H1 (cell line): ENCODE results near the gene L3MBTL4. TPM values are rescaled to one million over a fixed set of nuclear protein-coding genes. Genes with fewer than 3 reads are reported as not detected.
A peak's percentile ranks its signal among the peaks of the same experiment; 100 is the strongest.

ENCODE experiments used
- CTCF ChIA-PET: fragments of 300-600 bp; sonication (Branson Sonifier 250); formaldehyde crosslinking; loops from one replicate; lab custom pipeline; 2021; ENCODE audit not compliant: partially characterized antibody; lab: Charles Lee
- POLR2A ChIA-PET: fragments of 300-600 bp; sonication (Branson Sonifier 250); formaldehyde crosslinking; loops from one replicate; lab custom pipeline; 2021; ENCODE audit warnings: inconsistent platforms; ENCODE audit not compliant: partially characterized antibody; lab: Charles Lee
- DNase-seq, 2 experiments: peaks; one replicate each; pipeline versions ENCODE4 v3.0.0 to v3.0.0-alpha.2; 2010 to 2022; ENCODE audit warnings: low spot score in 2 of 2, low read depth in 1 of 2, mixed read lengths in 1 of 2
- FAIRE-seq: peaks from 2 replicates; lab custom pipeline; 2011; peaks lifted over from hg19 to GRCh38; lab: Jason Lieb, UNC
- H2AFZ ChIP-seq: 2 replicates; pipeline ENCODE4 v1.8.1; 2012; ENCODE audit warnings: low read length, inconsistent platforms
- H2AK5ac ChIP-seq: 2 replicates; pipeline ENCODE4 v1.6.1; 2013; ENCODE audit warnings: low read depth, low read length
- H2BK120ac ChIP-seq: replicated peaks from 2 replicates; pipeline ENCODE3; 2013; ENCODE audit warnings: low read depth, low read length, inconsistent platforms
- H2BK12ac ChIP-seq: 2 replicates; pipeline ENCODE4 v1.6.1; 2013; ENCODE audit warnings: low read depth, low read length
- H2BK15ac ChIP-seq: 2 replicates; pipeline ENCODE4 v1.6.1; 2013; ENCODE audit warnings: low read length
- H2BK20ac ChIP-seq: 2 replicates; pipeline ENCODE4 v1.6.1; 2013; ENCODE audit warnings: low read length
- H2BK5ac ChIP-seq: 2 replicates; pipeline ENCODE4 v1.6.1; 2013; ENCODE audit warnings: low read depth, low read length
- H3K14ac ChIP-seq: 2 replicates; pipeline ENCODE4 v1.6.1; 2013; ENCODE audit warnings: inconsistent platforms; ENCODE audit not compliant: insufficient read length
- H3K18ac ChIP-seq: 2 replicates; pipeline ENCODE4 v1.6.1; 2013; ENCODE audit warnings: low read length; ENCODE audit errors: extremely low read depth
- H3K23ac ChIP-seq: 2 replicates; pipeline ENCODE4 v1.6.1; 2013; ENCODE audit warnings: inconsistent platforms; ENCODE audit not compliant: insufficient read length
- H3K23me2 ChIP-seq: 2 replicates; pipeline ENCODE4 v1.6.1; 2013; ENCODE audit warnings: low read depth, low read length
- H3K27ac ChIP-seq: 2 replicates; pipeline ENCODE4 v1.6.1; 2011; ENCODE audit warnings: low read depth, low read length, inconsistent platforms
- H3K27me3 ChIP-seq, 4 experiments: replicated peaks in 1 of 4; 1 replicate in 1 of 4; 2 replicates in 3 of 4; pipeline versions ENCODE4 v1.6.1 to v1.8.1; 2011 to 2013; ENCODE audit warnings: low read length in 3 of 4, mild to moderate bottlenecking in 3 of 4, inconsistent platforms in 2 of 4, mixed read lengths in 2 of 4, moderate library complexity in 1 of 4; ENCODE audit not compliant: control insufficient read depth in 3 of 4, insufficient read depth in 3 of 4; ENCODE audit errors: extremely low read depth in 1 of 4
- H3K36me3 ChIP-seq, 4 experiments: 2 replicates each; pipeline versions ENCODE4 v1.6.1 to v1.8.1; 2011 to 2013; ENCODE audit warnings: mild to moderate bottlenecking in 4 of 4, low read length in 3 of 4, moderate library complexity in 2 of 4, control low read depth in 1 of 4, inconsistent platforms in 1 of 4; ENCODE audit not compliant: insufficient read depth in 4 of 4, control insufficient read depth in 2 of 4
- H3K4ac ChIP-seq: replicated peaks from 2 replicates; pipeline ENCODE3; 2013; ENCODE audit warnings: low read length, low read depth, mixed read lengths, inconsistent platforms; ENCODE audit not compliant: insufficient read length
- H3K4me1 ChIP-seq, 4 experiments: replicated peaks in 1 of 4; 1 replicate in 1 of 4; 2 replicates in 3 of 4; pipeline versions ENCODE4 v1.6.1 to v1.8.1; 2011 to 2013; ENCODE audit warnings: low read length in 3 of 4, inconsistent platforms in 2 of 4, mixed read lengths in 1 of 4; ENCODE audit not compliant: insufficient read depth in 4 of 4, control insufficient read depth in 3 of 4
- H3K4me2 ChIP-seq, 2 experiments: 2 replicates each; pipeline versions ENCODE4 v1.6.1 to v1.8.1; 2011 to 2013; ENCODE audit warnings: low read depth in 2 of 2, low read length in 2 of 2, control low read depth in 1 of 2, inconsistent platforms in 1 of 2, mild to moderate bottlenecking in 1 of 2; ENCODE audit not compliant: insufficient read depth in 1 of 2
- H3K4me3 ChIP-seq, 4 experiments: fragments of 200-600, 300-600 bp in 1 of 4; sonication (generic), shearing (Covaris generic), sonication (Bioruptor Twin) in 1 of 4; 2 replicates each; pipeline versions ENCODE4 v1.5.1 to v1.8.1; 2011 to 2016; ENCODE audit warnings: low read length in 4 of 4, low read depth in 3 of 4, control low read depth in 2 of 4, inconsistent platforms in 2 of 4, mild to moderate bottlenecking in 2 of 4, mixed read lengths in 1 of 4, moderate library complexity in 1 of 4; ENCODE audit not compliant: insufficient read depth in 2 of 4; ENCODE audit errors: extremely low read depth in 1 of 4
- H3K56ac ChIP-seq: replicated peaks from 2 replicates; pipeline ENCODE3; 2013; ENCODE audit warnings: low read depth, mild to moderate bottlenecking, mixed read lengths, low read length, inconsistent platforms; ENCODE audit not compliant: insufficient read length
- H3K79me1 ChIP-seq: 2 replicates; pipeline ENCODE4 v1.6.1; 2013; ENCODE audit warnings: low read depth, low read length, control low read depth
- H3K79me2 ChIP-seq, 2 experiments: 2 replicates each; pipeline versions ENCODE4 v1.6.1 to v1.8.1; 2012 to 2013; ENCODE audit warnings: low read length in 2 of 2, mild to moderate bottlenecking in 2 of 2, inconsistent platforms in 1 of 2; ENCODE audit not compliant: insufficient read depth in 2 of 2, control insufficient read depth in 1 of 2
- H3K9ac ChIP-seq, 4 experiments: replicated peaks in 1 of 4; 1 replicate in 1 of 4; 2 replicates in 3 of 4; pipeline versions ENCODE4 v1.6.1 to v1.8.1; 2011 to 2013; ENCODE audit warnings: low read depth in 3 of 4, low read length in 3 of 4, control low read depth in 2 of 4, mild to moderate bottlenecking in 2 of 4, moderate library complexity in 2 of 4, inconsistent platforms in 1 of 4; ENCODE audit errors: extremely low read depth in 1 of 4
- H3K9me3 ChIP-seq, 2 experiments: 2 replicates each; pipeline versions ENCODE4 v1.6.1 to v1.8.1; 2012 to 2013; ENCODE audit warnings: mild to moderate bottlenecking in 2 of 2, moderate library complexity in 2 of 2, control low read depth in 1 of 2, inconsistent platforms in 1 of 2, low read depth in 1 of 2, low read length in 1 of 2, mixed read lengths in 1 of 2; ENCODE audit not compliant: insufficient read depth in 2 of 2
- H4K20me1 ChIP-seq, 2 experiments: replicated peaks in 1 of 2; 2 replicates each; pipeline versions ENCODE3 to v1.8.1; 2011 to 2013; ENCODE audit warnings: inconsistent platforms in 2 of 2, low read length in 2 of 2, mild to moderate bottlenecking in 1 of 2; ENCODE audit not compliant: insufficient read depth in 2 of 2, control insufficient read depth in 1 of 2
- H4K5ac ChIP-seq: 2 replicates; pipeline ENCODE4 v1.6.1; 2013; ENCODE audit warnings: low read length, low read depth, mixed read lengths, inconsistent platforms; ENCODE audit not compliant: insufficient read length
- H4K8ac ChIP-seq: 2 replicates; pipeline ENCODE4 v1.8.0; 2013; ENCODE audit warnings: mild to moderate bottlenecking, moderate library complexity, low read length, inconsistent platforms; ENCODE audit not compliant: insufficient read depth; ENCODE audit errors: extremely low read depth
- H4K91ac ChIP-seq: replicated peaks from 2 replicates; pipeline ENCODE3; 2013; ENCODE audit warnings: low read length, mixed read lengths, inconsistent platforms; ENCODE audit not compliant: insufficient read length
- CREB1 ChIP-seq: IDR thresholded peaks from 2 replicates; pipeline ENCODE4 v1.6.1; 2012; ENCODE audit warnings: inconsistent platforms
- GTF2F1 ChIP-seq: IDR thresholded peaks from 2 replicates; pipeline ENCODE4 v1.6.1; 2012; ENCODE audit warnings: low read depth, low read length, improper control_type of control experiment, borderline replicate concordance
- HDAC2 ChIP-seq, 2 experiments: fragments of 300-600 bp in 1 of 2; sonication (generic) in 1 of 2; IDR thresholded peaks; 2 replicates each; pipeline ENCODE4 v1.6.1; 2011 to 2012; ENCODE audit warnings: low read depth in 2 of 2, low read length in 2 of 2, mild to moderate bottlenecking in 2 of 2, moderate library complexity in 2 of 2, borderline replicate concordance in 1 of 2, inconsistent platforms in 1 of 2
- KDM4A ChIP-seq: IDR thresholded peaks from one replicate; pipeline ENCODE4 v1.7.1; 2012; ENCODE audit warnings: low read depth, mild to moderate bottlenecking, moderate library complexity, low read length, inconsistent platforms; ENCODE audit not compliant: severe bottlenecking
- NANOG ChIP-seq: IDR thresholded peaks from 2 replicates; pipeline ENCODE4 v1.6.1; 2011; ENCODE audit warnings: low read length, low read depth, mild to moderate bottlenecking, inconsistent platforms; ENCODE audit not compliant: insufficient read depth, poor library complexity, severe bottlenecking
- RBBP5 ChIP-seq: IDR thresholded peaks from 2 replicates; pipeline ENCODE4 v1.7.1; 2012; ENCODE audit warnings: low read depth, mild to moderate bottlenecking, inconsistent platforms, low read length, moderate library complexity, borderline replicate concordance
- RXRA ChIP-seq: IDR thresholded peaks from 2 replicates; pipeline ENCODE4 v1.6.1; 2011; ENCODE audit warnings: low read depth, mild to moderate bottlenecking, low read length, moderate library complexity; ENCODE audit not compliant: insufficient read depth
- WGBS, 2 experiments: shearing (Covaris generic) in 1 of 2; methylation state at CpG; one replicate each; pipeline versions ENCODE4 v1.1.6 to v1.1.7; 2013 to 2015; ENCODE audit warnings: low lambda C conversion rate in 2 of 2, mixed read lengths in 2 of 2, inconsistent platforms in 1 of 2, low coverage in 1 of 2, missing lambda C conversion rate in 1 of 2; ENCODE audit not compliant: insufficient replicate concordance in 2 of 2, insufficient coverage in 1 of 2, insufficient read length in 1 of 2; ENCODE audit errors: extremely low coverage in 1 of 2, missing lambda C conversion rate in 1 of 2; 5-methylcytosine and 5-hydroxymethylcytosine counted together
- polyA plus RNA-seq, 7 experiments: library from polyadenylated mRNA; depleted of rRNA in 3 of 7; stranded (reverse) in 5 of 7; unstranded in 2 of 7; fragments of >200 nt in 5 of 7; fragments of 200-250 nt in 2 of 7; gene quantifications; 1 replicate in 5 of 7; 2 replicates in 1 of 7; 4 replicates in 1 of 7; pipeline versions ENCODE4 v1.2.1 to v1.2.3, GENCODE V29; 2011 to 2013; ENCODE audit warnings: missing spikeins in 2 of 7, mixed read lengths in 2 of 7
- total RNA-seq: library from RNA; stranded (reverse); fragmentation: NEBNext Ultra II Directional; extraction: Animal tissue kit (Norgen Biotek cat#: 25700); gene quantifications from 2 replicates; pipeline ENCODE4 v1.2.1, GENCODE V29; 2021

Gene L3MBTL4
- total and polyA plus RNA-seq, 2 of the 8 experiments (the other 6 are each of a cell fraction or from before 2014, with no cell fraction given): 1.0 to 2.1 TPM

- Histone ChIP-seq H2AFZ (no peak overlapping the region), H2BK15ac (no peak overlapping the region), H3K79me1 (no peaks in the 10 kb centered on the region), H4K8ac (no peak overlapping the region), H3K27me3 (no peaks in the 10 kb centered on the region), H3K4me3 (no peak overlapping the region), H2BK5ac (no peak overlapping the region), H3K27ac (no peak overlapping the region), H2BK120ac (no peak overlapping the region), H3K4ac (no peak overlapping the region), H3K9ac (no peak overlapping the region), H3K79me2 (no peaks in the 10 kb centered on the region), H4K20me1 (no peaks in the 10 kb centered on the region), H3K23ac (no peak overlapping the region), H4K91ac (no peak overlapping the region), H3K36me3 (no peaks in the 10 kb centered on the region)
- peak; percentile 60 for FAIRE-seq
- TF ChIP-seq RXRA: no peak
- TF ChIP-seq NANOG: no peak
- TF ChIP-seq HDAC2 (IDR thresholded peaks at IDR 0.05; ENCODE audit: borderline replicate concordance in 1 of 2, low read depth in 2 of 2, low read length in 2 of 2): no peak
- TF ChIP-seq CREB1: no peak
- no peak for TF ChIP-seq KDM4A
- TF ChIP-seq RBBP5: no peak
- TF ChIP-seq GTF2F1: no peak
- TF ChIP-seq, all 59 proteins: peak for 0
- no peak for DNase-seq
- no peak overlapping the region for H3K4me2 ChIP-seq
- no peak overlapping the region for H2AK5ac ChIP-seq
- no peak overlapping the region for H4K5ac ChIP-seq
- no peaks in the 10 kb centered on the region; a peak in 1 of 4 replicates for H3K9me3 ChIP-seq
- H3K4me1 ChIP-seq: no peaks in the 10 kb centered on the region
- H2BK12ac ChIP-seq: no peak overlapping the region
- H3K18ac ChIP-seq: no peak overlapping the region
- no peak overlapping the region for H3K56ac ChIP-seq
- CTCF ChIA-PET: interaction anchor here (0.6 to 1.0 kb wide), 2 partner anchors 123 to 190 kb away, joined by 3 read pairs; no protein-coding TSS in a partner anchor
- no peaks in the 10 kb centered on the region for H3K23me2 ChIP-seq
- POLR2A ChIA-PET: no interaction called here
- H2BK20ac ChIP-seq: no peak overlapping the region
- WGBS, 2 experiments: 73% methylated on average over 1 of the region's 1 CpG; no CpG with 5 or more reads in 1 of the 2 experiments
- no peak overlapping the region for H3K14ac ChIP-seq
Observed at GRCh38 chr18:6279308-6279707, 135.4 kb downstream of the L3MBTL4 start.
